H9 (cell line): ENCODE measurements around the gene WDR59. TPM values are rescaled to one million over a fixed set of nuclear protein-coding genes. Genes with fewer than 3 reads are reported as not detected.

ENCODE experiments used
- DNase-seq: peaks from one replicate; pipeline ENCODE4 v3.0.0-alpha.2; 2017
- H2AFZ ChIP-seq: one replicate; pipeline ENCODE4 v1.6.1; 2013; ENCODE audit warnings: mild to moderate bottlenecking, low read length, control low read depth, moderate library complexity
- H2AK5ac ChIP-seq: 2 replicates; pipeline ENCODE4 v1.6.1; 2013; ENCODE audit warnings: low read length, control low read depth, mixed read lengths; ENCODE audit not compliant: insufficient read length
- H2BK120ac ChIP-seq: one replicate; pipeline ENCODE4 v1.6.1; 2013; ENCODE audit warnings: low read depth, mild to moderate bottlenecking, low read length, control low read depth, inconsistent platforms; ENCODE audit not compliant: poor library complexity, severe bottlenecking
- H2BK12ac ChIP-seq: 2 replicates; pipeline ENCODE4 v1.6.1; 2013; ENCODE audit warnings: low read length, control low read depth, mixed read lengths, low read depth; ENCODE audit not compliant: insufficient read length
- H2BK15ac ChIP-seq: 2 replicates; pipeline ENCODE4 v1.6.1; 2013; ENCODE audit warnings: low read depth, low read length, control low read depth
- H2BK20ac ChIP-seq: one replicate; pipeline ENCODE4 v1.6.1; 2013; ENCODE audit warnings: low read depth, mild to moderate bottlenecking, low read length, control low read depth, inconsistent platforms; ENCODE audit not compliant: poor library complexity, severe bottlenecking
- H2BK5ac ChIP-seq: 2 replicates; pipeline ENCODE4 v1.6.1; 2013; ENCODE audit warnings: low read length, control low read depth, mixed read lengths; ENCODE audit not compliant: insufficient read length
- H3K14ac ChIP-seq: 2 replicates; pipeline ENCODE4 v1.6.1; 2013; ENCODE audit warnings: low read length, control low read depth; ENCODE audit not compliant: insufficient read depth
- H3K18ac ChIP-seq: 2 replicates; pipeline ENCODE4 v1.6.1; 2013; ENCODE audit warnings: low read depth, mild to moderate bottlenecking, mixed read lengths, low read length, control low read depth; ENCODE audit not compliant: insufficient read length
- H3K23ac ChIP-seq: 2 replicates; pipeline ENCODE4 v1.6.1; 2013; ENCODE audit warnings: low read length, control low read depth, mixed read lengths, low read depth; ENCODE audit not compliant: insufficient read length
- H3K23me2 ChIP-seq: 2 replicates; pipeline ENCODE4 v1.6.1; 2013; ENCODE audit warnings: low read depth, mild to moderate bottlenecking, mixed read lengths, low read length, control low read depth; ENCODE audit not compliant: insufficient read length, poor library complexity, severe bottlenecking
- H3K27ac ChIP-seq: 2 replicates; pipeline ENCODE4 v1.5.1; 2013; ENCODE audit warnings: low read length, control low read depth, mixed read lengths, low read depth; ENCODE audit not compliant: insufficient read length
- H3K27me3 ChIP-seq: 2 replicates; pipeline ENCODE4 v1.6.1; 2013; ENCODE audit warnings: low read length, control low read depth, inconsistent platforms; ENCODE audit not compliant: insufficient read depth
- H3K4ac ChIP-seq: 2 replicates; pipeline ENCODE4 v1.6.1; 2013; ENCODE audit warnings: low read depth, mild to moderate bottlenecking, control low read depth, inconsistent platforms, low read length, moderate library complexity
- H3K4me1 ChIP-seq: 2 replicates; pipeline ENCODE4 v1.6.1; 2013; ENCODE audit warnings: low read length, control low read depth, inconsistent platforms; ENCODE audit not compliant: insufficient read depth
- H3K4me2 ChIP-seq: 2 replicates; pipeline ENCODE4 v1.6.1; 2013; ENCODE audit warnings: low read length, control low read depth, mixed read lengths; ENCODE audit not compliant: insufficient read length, insufficient read depth
- H3K56ac ChIP-seq: 2 replicates; pipeline ENCODE4 v1.6.1; 2013; ENCODE audit warnings: low read depth, mild to moderate bottlenecking, mixed read lengths, low read length, control low read depth; ENCODE audit not compliant: insufficient read length
- H3K79me1 ChIP-seq: 2 replicates; pipeline ENCODE4 v1.6.1; 2013; ENCODE audit warnings: low read depth, mild to moderate bottlenecking, moderate library complexity, low read length, control low read depth, inconsistent platforms; ENCODE audit not compliant: insufficient read depth, poor library complexity, severe bottlenecking
- H3K79me2 ChIP-seq: 2 replicates; pipeline ENCODE4 v1.6.1; 2013; ENCODE audit warnings: low read length, control low read depth, inconsistent platforms; ENCODE audit not compliant: insufficient read depth
- H3K9ac ChIP-seq: 2 replicates; pipeline ENCODE4 v1.6.1; 2013; ENCODE audit warnings: low read length, control low read depth, mixed read lengths; ENCODE audit not compliant: insufficient read length; ENCODE audit errors: extremely low read depth
- H3K9me3 ChIP-seq: one replicate; pipeline ENCODE4 v1.6.1; 2013; ENCODE audit warnings: low read depth, low read length, inconsistent platforms; ENCODE audit not compliant: control insufficient read depth
- H3T11ph ChIP-seq: one replicate; pipeline ENCODE4 v1.6.1; 2013; ENCODE audit warnings: mild to moderate bottlenecking, low read length, control low read depth, inconsistent platforms
- H4K20me1 ChIP-seq: one replicate; pipeline ENCODE4 v1.6.1; 2013; ENCODE audit not compliant: control insufficient read depth, insufficient read length, insufficient read depth
- H4K5ac ChIP-seq: 2 replicates; pipeline ENCODE4 v1.6.1; 2013; ENCODE audit warnings: low read depth, mild to moderate bottlenecking, mixed read lengths, low read length, control low read depth; ENCODE audit not compliant: insufficient read length
- H4K8ac ChIP-seq: replicated peaks from 2 replicates; pipeline ENCODE4 v1.6.1; 2013; ENCODE audit warnings: low read length, control low read depth, mixed read lengths, low read depth; ENCODE audit not compliant: insufficient read length
- H4K91ac ChIP-seq: 2 replicates; pipeline ENCODE4 v1.6.1; 2013; ENCODE audit warnings: low read depth, mild to moderate bottlenecking, moderate library complexity, mixed read lengths, low read length, control low read depth; ENCODE audit not compliant: insufficient read length
- H3K27ac Mint-ChIP-seq, 3 experiments: 2 replicates in 2 of 3; 3 replicates in 1 of 3; pipeline ENCODE4 v1.8.0; 2020 to 2021; ENCODE audit warnings: mixed read lengths in 3 of 3, mild to moderate bottlenecking in 1 of 3, moderate library complexity in 1 of 3
- H3K27me3 Mint-ChIP-seq: 2 replicates; pipeline ENCODE4 v1.8.0; 2021; ENCODE audit warnings: low read depth, mild to moderate bottlenecking, moderate library complexity, mixed read lengths
- H3K36me3 Mint-ChIP-seq, 3 experiments: 2 replicates in 2 of 3; 3 replicates in 1 of 3; pipeline ENCODE4 v1.8.0; 2020 to 2021; ENCODE audit warnings: low read depth in 3 of 3, mixed read lengths in 3 of 3; ENCODE audit not compliant: insufficient read depth in 1 of 3
- H3K4me1 Mint-ChIP-seq, 2 experiments: 2 replicates each; pipeline ENCODE4 v1.8.0; 2020; ENCODE audit warnings: mixed read lengths in 2 of 2
- H3K4me3 Mint-ChIP-seq, 2 experiments: 2 replicates in 1 of 2; 3 replicates in 1 of 2; pipeline ENCODE4 v1.8.0; 2020 to 2021; ENCODE audit warnings: mild to moderate bottlenecking in 2 of 2, mixed read lengths in 2 of 2, moderate library complexity in 1 of 2
- H3K9me3 Mint-ChIP-seq, 2 experiments: 2 replicates in 1 of 2; 3 replicates in 1 of 2; pipeline ENCODE4 v1.8.0; 2020; ENCODE audit warnings: mild to moderate bottlenecking in 2 of 2, mixed read lengths in 2 of 2, moderate library complexity in 1 of 2
- CTCF ChIP-seq: fragments of 200-600 bp; sonication (generic); conservative IDR thresholded peaks from 3 replicates; pipeline ENCODE4 v1.8.0; 2021; ENCODE audit warnings: antibody characterized with exemption, mild to moderate bottlenecking
- WGBS: extraction: QIAGEN DNeasy Blood & Tissue Kit; methylation state at CpG from one replicate; pipeline ENCODE4 v1.1.7; 2013; ENCODE audit warnings: missing lambda C conversion rate, low lambda C conversion rate, mixed read lengths; ENCODE audit not compliant: insufficient read length; ENCODE audit errors: extremely low coverage; 5-methylcytosine and 5-hydroxymethylcytosine counted together
- total RNA-seq: library from RNA; stranded (reverse); gene quantifications from 2 replicates; pipeline ENCODE4 v1.2.1, GENCODE V29; 2021

WDR59 gene
- total RNA-seq, 1 experiment from 2014 or later = 97.5 TPM

DNA sequence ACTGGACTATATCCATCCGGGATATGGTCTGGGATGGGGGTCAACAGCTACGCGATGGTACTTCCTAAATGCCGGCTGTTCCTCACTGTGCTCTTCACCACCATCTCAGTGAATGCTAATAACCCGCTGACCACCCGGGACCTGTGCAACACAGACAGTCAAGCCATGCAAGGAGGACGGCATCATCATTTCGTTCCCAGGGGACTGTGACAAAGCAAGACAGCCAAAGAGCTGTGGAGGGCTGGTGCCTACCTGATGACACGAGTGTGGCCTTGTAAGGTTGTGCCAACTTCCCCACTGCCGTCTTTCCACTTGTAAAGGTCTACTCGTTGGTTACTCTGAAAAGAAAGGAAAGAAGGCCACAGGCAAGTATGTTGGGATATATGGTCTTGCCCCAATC lies 33.7 kb downstream of the WDR59 start:
- no peak for DNase-seq
- H3K4me3 Mint-ChIP-seq = no peak overlapping the region; a peak in 1 of 5 replicates
- no peak overlapping the region for H3K4me2 ChIP-seq
- H3K79me2 ChIP-seq = no peaks in the 10 kb centered on the region
- H2BK12ac ChIP-seq = no peak overlapping the region
- no peak overlapping the region for H3T11ph ChIP-seq
- no peak overlapping the region for H3K9ac ChIP-seq
- H3K27ac Mint-ChIP-seq = no peak overlapping the region
- no peak for TF ChIP-seq CTCF
- no peak overlapping the region for H3K14ac ChIP-seq
- no peak overlapping the region for H3K23ac ChIP-seq
- peaks cover 1 to 2% of the 10 kb centered on the region in 2 experiments; a peak in 3 of 4 replicates for H3K4me1 Mint-ChIP-seq
- H4K91ac ChIP-seq = no peak overlapping the region
- no peaks in the 10 kb centered on the region for H4K20me1 ChIP-seq
- H3K36me3 Mint-ChIP-seq = peaks cover 33 to 91% (median 73%) of the 10 kb centered on the region in 3 experiments
- H3K23me2 ChIP-seq = no peaks in the 10 kb centered on the region
- no peak overlapping the region for H2BK20ac ChIP-seq
- no peak overlapping the region for H2BK15ac ChIP-seq
- H2AK5ac ChIP-seq = no peak overlapping the region
- H3K27me3 ChIP-seq = no peaks in the 10 kb centered on the region
- no CpG with 5 or more reads among the region's 11 CpGs for WGBS
- H3K27me3 Mint-ChIP-seq = no peaks in the 10 kb centered on the region
- H3K9me3 ChIP-seq = no peaks in the 10 kb centered on the region
- no peak overlapping the region for H2AFZ ChIP-seq
- H4K8ac ChIP-seq = no peak overlapping the region
- no peak overlapping the region for H4K5ac ChIP-seq
- H3K27ac ChIP-seq = no peak overlapping the region
- H3K56ac ChIP-seq = no peak overlapping the region
- H3K4ac ChIP-seq = no peak overlapping the region
- no peaks in the 10 kb centered on the region for H3K79me1 ChIP-seq
- no peaks in the 10 kb centered on the region for H3K9me3 Mint-ChIP-seq
- no peak overlapping the region for H2BK5ac ChIP-seq
- no peak overlapping the region for H2BK120ac ChIP-seq
- H3K18ac ChIP-seq = no peak overlapping the region
- H3K4me1 ChIP-seq = no peaks in the 10 kb centered on the region
